ENCODE results near the gene ARMC2.

ARMC2 gene

GRCh38 chr6:108988296-108988695, 140.1 kb downstream of the ARMC2 start:
- Histone ChIP-seq H3K36me3 (ENCODE audit: insufficient read depth, low read length) (peaks cover 44% of the 10 kb centered on the region; the same call in 1 of the 2 replicates), H3K9ac (ENCODE audit: low read length) (no peak overlapping the region), H3K9me3 (ENCODE audit: low read length) (no peaks in the 10 kb centered on the region), H3K4me3 (ENCODE audit: low read depth, low read length, poor library complexity, severe bottlenecking) (no peak overlapping the region), H3F3A (ENCODE audit: insufficient read depth, low read length) (no peaks in the 10 kb centered on the region), H4K20me1 (ENCODE audit: insufficient read depth, low read length) (no peaks in the 10 kb centered on the region), H3K4me2 (ENCODE audit: low read length) (no peak overlapping the region), H2AFZ (ENCODE audit: low read length) (no peak overlapping the region), H3K27me3 (ENCODE audit: insufficient read depth, low read length) (no peaks in the 10 kb centered on the region), H3K27ac (ENCODE audit: low read depth, low read length, poor library complexity, severe bottlenecking) (no peak overlapping the region), H3K79me2 (ENCODE audit: insufficient read depth, low read length) (no peaks in the 10 kb centered on the region), H3K4me1 (ENCODE audit: insufficient read depth, low read length, severe bottlenecking) (no peaks in the 10 kb centered on the region), H3K9me2 (ENCODE audit: low read depth, low read length) (no peaks in the 10 kb centered on the region)
- no peak for TF ChIP-seq EZH2 (IDR thresholded peaks at IDR 0.05; ENCODE audit: borderline replicate concordance, low read length)
- TF ChIP-seq, protein P1, sequence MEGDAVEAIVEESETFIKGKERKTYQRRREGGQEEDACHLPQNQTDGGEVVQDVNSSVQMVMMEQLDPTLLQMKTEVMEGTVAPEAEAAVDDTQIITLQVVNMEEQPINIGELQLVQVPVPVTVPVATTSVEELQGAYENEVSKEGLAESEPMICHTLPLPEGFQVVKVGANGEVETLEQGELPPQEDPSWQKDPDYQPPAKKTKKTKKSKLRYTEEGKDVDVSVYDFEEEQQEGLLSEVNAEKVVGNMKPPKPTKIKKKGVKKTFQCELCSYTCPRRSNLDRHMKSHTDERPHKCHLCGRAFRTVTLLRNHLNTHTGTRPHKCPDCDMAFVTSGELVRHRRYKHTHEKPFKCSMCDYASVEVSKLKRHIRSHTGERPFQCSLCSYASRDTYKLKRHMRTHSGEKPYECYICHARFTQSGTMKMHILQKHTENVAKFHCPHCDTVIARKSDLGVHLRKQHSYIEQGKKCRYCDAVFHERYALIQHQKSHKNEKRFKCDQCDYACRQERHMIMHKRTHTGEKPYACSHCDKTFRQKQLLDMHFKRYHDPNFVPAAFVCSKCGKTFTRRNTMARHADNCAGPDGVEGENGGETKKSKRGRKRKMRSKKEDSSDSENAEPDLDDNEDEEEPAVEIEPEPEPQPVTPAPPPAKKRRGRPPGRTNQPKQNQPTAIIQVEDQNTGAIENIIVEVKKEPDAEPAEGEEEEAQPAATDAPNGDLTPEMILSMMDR (IDR thresholded peaks at IDR 0.05; ENCODE audit: low read length), result no peak

- H3K4me3 ChIP-seq (ENCODE audit: low read depth, low read length, poor library complexity, severe bottlenecking), result no peak overlapping the region
- no peaks in the 10 kb centered on the region for H3K79me2 ChIP-seq (ENCODE audit: insufficient read depth, low read length)
- no peak overlapping the region for H2AFZ ChIP-seq (ENCODE audit: low read length)
- no peak overlapping the region for H3K9ac ChIP-seq (ENCODE audit: low read length)
- no peaks in the 10 kb centered on the region for H4K20me1 ChIP-seq (ENCODE audit: insufficient read depth, low read length)
- H3K4me2 ChIP-seq (ENCODE audit: low read length), result no peak overlapping the region
- H3K36me3 ChIP-seq (ENCODE audit: insufficient read depth, low read length), result peaks cover 48% of the 10 kb centered on the region; the same call in 1 of the 2 replicates
- TF ChIP-seq, protein P1 (IDR thresholded peaks at IDR 0.05; ENCODE audit: low read length), result no peak
- no peak for TF ChIP-seq EZH2 (IDR thresholded peaks at IDR 0.05; ENCODE audit: borderline replicate concordance, low read length)
- H3K4me1 ChIP-seq (ENCODE audit: insufficient read depth, low read length, severe bottlenecking), result no peaks in the 10 kb centered on the region
- no peaks in the 10 kb centered on the region for H3K27me3 ChIP-seq (ENCODE audit: insufficient read depth, low read length)
- no peaks in the 10 kb centered on the region for H3K9me2 ChIP-seq (ENCODE audit: low read depth, low read length)
- no peak overlapping the region for H3K27ac ChIP-seq (ENCODE audit: low read depth, low read length, poor library complexity, severe bottlenecking)
- H3K9me3 ChIP-seq (ENCODE audit: low read length), result no peaks in the 10 kb centered on the region
- H3F3A ChIP-seq (ENCODE audit: insufficient read depth, low read length), result no peaks in the 10 kb centered on the region
These were observed 140.5 kb downstream of the ARMC2 start for GRCh38 chr6:108988765-108989164.

DNA sequence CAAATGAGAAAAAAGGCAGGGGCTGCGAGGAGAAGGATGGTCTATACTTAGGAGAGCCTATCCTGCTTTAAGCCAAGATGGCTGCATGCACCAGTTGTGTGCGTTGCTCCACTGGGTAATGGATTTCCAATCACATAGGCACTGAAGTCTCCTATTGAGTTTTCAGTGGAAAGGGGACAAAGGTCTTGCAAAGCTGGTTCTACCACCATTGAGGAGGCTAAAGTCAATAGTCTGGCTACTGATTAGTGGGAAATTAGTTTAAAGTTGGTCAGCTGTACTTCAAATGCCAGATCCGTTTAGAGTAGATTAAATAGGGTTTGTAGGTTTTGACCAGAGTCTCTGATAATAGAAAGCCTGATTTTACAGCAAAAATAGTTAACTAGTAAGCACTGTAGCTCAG, 141.5 kb downstream of the ARMC2 start:
- peaks cover 48% of the 10 kb centered on the region; the same call in 1 of the 2 replicates for H3K36me3 ChIP-seq (ENCODE audit: insufficient read depth, low read length)
- H3K4me1 ChIP-seq (ENCODE audit: insufficient read depth, low read length, severe bottlenecking), result no peaks in the 10 kb centered on the region
- no peak overlapping the region for H3K4me2 ChIP-seq (ENCODE audit: low read length)
- H3K27ac ChIP-seq (ENCODE audit: low read depth, low read length, poor library complexity, severe bottlenecking), result no peak overlapping the region
- no peak overlapping the region for H3K9ac ChIP-seq (ENCODE audit: low read length)
- no peaks in the 10 kb centered on the region for H3K9me2 ChIP-seq (ENCODE audit: low read depth, low read length)
- no peaks in the 10 kb centered on the region for H3K27me3 ChIP-seq (ENCODE audit: insufficient read depth, low read length)
- H3K4me3 ChIP-seq (ENCODE audit: low read depth, low read length, poor library complexity, severe bottlenecking), result no peak overlapping the region
- no peak overlapping the region for H2AFZ ChIP-seq (ENCODE audit: low read length)
- no peak for TF ChIP-seq EZH2 (IDR thresholded peaks at IDR 0.05; ENCODE audit: borderline replicate concordance, low read length)
- TF ChIP-seq, protein P1 (IDR thresholded peaks at IDR 0.05; ENCODE audit: low read length), result no peak
- H3K79me2 ChIP-seq (ENCODE audit: insufficient read depth, low read length), result no peaks in the 10 kb centered on the region
- no peaks in the 10 kb centered on the region for H3K9me3 ChIP-seq (ENCODE audit: low read length)
- no peaks in the 10 kb centered on the region for H4K20me1 ChIP-seq (ENCODE audit: insufficient read depth, low read length)
- H3F3A ChIP-seq (ENCODE audit: insufficient read depth, low read length), result no peaks in the 10 kb centered on the region

Data from OCI-LY1 (cell line).